ENCODE results near the gene MRPL44.

The MRPL44 gene

DNA sequence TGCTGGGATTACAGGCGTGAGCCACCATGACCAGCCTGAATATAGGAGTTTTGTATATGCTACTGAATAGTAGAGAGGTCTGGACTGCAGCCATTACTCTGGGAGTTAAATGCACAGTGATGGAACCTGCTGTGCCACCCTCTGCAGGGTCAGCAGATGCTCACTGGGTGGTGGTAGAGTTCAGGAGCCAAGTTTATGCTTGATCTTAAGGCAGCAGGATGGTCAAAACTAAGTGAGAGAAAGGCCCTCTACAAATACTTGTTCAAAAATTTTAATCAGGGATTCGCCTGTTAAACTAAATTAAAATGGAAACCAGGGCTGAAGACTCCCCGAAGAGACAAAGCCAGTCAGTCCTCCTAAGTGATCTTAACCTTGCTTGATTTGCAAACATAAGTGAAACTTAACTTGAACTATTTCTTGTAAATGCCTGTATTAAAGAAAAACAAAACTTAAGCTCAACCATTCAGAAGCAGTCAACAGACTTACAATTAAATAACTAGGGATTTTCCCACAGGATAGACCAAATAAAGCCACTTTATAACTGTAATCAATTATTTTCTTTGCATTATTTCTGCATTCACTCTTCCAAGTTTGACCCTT is 7.9 kb upstream of the MRPL44 start:
- Histone ChIP-seq H3K27ac (ENCODE audit: insufficient read depth, low read depth, low read length, poor library complexity, severe bottlenecking) (no peak overlapping the region), H3K4me1 (ENCODE audit: control insufficient read depth, insufficient read depth, low read length) (peaks cover 9% of the 10 kb centered on the region), H3K36me3 (ENCODE audit: control insufficient read depth, insufficient read depth, low read length) (no peaks in the 10 kb centered on the region), H3K27me3 (ENCODE audit: control insufficient read depth, insufficient read depth, low read length, poor library complexity, severe bottlenecking) (no peaks in the 10 kb centered on the region), H3K4me3 (ENCODE audit: insufficient read depth, low read depth, low read length) (no peak overlapping the region), H3K9me3 (ENCODE audit: control insufficient read depth, low read length) (no peaks in the 10 kb centered on the region)
- 88 to 93% methylated on average over 3 of the region's 3 CpGs for WGBS, 2 experiments

DNA sequence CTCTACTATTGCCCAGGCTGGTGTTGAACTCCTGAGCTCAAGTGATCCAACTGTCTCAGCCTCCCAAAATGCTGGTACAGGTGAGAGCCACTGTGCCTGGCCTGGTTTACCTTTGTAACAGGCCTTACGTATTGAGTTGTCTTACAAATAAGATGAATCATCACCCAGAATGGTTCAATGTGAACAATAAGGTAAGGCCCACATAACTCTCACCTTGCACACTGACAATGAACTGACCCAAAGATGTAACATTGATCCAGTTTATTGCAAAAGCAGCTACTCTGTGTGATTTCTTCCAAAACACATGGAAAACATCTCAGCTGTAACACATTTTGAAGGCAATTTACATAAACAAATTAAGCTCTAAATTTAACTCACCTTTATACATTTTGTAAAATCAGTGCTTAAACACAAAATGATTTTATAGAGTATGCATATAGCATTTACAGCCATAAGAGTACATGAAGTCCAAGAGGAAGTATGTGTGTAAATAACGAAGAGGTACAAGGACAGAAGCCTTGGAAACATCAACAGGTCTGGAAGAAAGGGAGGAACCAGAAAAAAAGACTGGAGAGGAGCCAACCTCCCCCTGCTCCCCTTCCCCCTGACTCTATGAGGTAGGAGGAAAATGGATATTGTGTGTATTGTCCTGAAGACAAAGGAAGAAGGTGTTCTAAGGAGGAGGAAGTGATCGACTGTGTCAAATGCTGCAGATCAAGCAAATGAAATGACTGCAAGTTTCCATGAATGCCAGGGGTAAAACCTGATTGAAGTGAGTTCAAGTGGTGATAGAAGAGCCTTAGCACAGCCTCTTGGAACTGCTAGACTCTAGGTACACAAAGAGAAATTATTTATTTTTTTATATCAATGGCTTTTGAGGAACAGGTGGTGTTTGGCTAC is 6.6 kb upstream of the MRPL44 start:
- no peaks in the 10 kb centered on the region for H3K27me3 ChIP-seq (ENCODE audit: control insufficient read depth, insufficient read depth, low read length, poor library complexity, severe bottlenecking)
- H3K4me1 ChIP-seq (ENCODE audit: control insufficient read depth, insufficient read depth, low read length): peaks cover 9% of the 10 kb centered on the region
- WGBS, 2 experiments: 81 to 87% methylated on average over 3 of the region's 3 CpGs
- no peaks in the 10 kb centered on the region for H3K36me3 ChIP-seq (ENCODE audit: control insufficient read depth, insufficient read depth, low read length)
- H3K9me3 ChIP-seq (ENCODE audit: control insufficient read depth, low read length): no peaks in the 10 kb centered on the region
- H3K4me3 ChIP-seq (ENCODE audit: insufficient read depth, low read depth, low read length): no peak overlapping the region
- H3K27ac ChIP-seq (ENCODE audit: insufficient read depth, low read depth, low read length, poor library complexity, severe bottlenecking): no peak overlapping the region

GRCh38 chr2:223952280-223952968 is 4.8 kb upstream of the MRPL44 start:
- Histone ChIP-seq H3K27ac (ENCODE audit: insufficient read depth, low read depth, low read length, poor library complexity, severe bottlenecking) (peak overlapping the region; percentile 92), H3K4me1 (ENCODE audit: control insufficient read depth, insufficient read depth, low read length) (peaks cover 11% of the 10 kb centered on the region), H3K9me3 (ENCODE audit: control insufficient read depth, low read length) (no peaks in the 10 kb centered on the region), H3K36me3 (ENCODE audit: control insufficient read depth, insufficient read depth, low read length) (no peaks in the 10 kb centered on the region), H3K27me3 (ENCODE audit: control insufficient read depth, insufficient read depth, low read length, poor library complexity, severe bottlenecking) (no peaks in the 10 kb centered on the region), H3K4me3 (ENCODE audit: insufficient read depth, low read depth, low read length) (no peak overlapping the region)
- WGBS, 2 experiments: 52 to 59% methylated on average over 6 of the region's 6 CpGs

DNA sequence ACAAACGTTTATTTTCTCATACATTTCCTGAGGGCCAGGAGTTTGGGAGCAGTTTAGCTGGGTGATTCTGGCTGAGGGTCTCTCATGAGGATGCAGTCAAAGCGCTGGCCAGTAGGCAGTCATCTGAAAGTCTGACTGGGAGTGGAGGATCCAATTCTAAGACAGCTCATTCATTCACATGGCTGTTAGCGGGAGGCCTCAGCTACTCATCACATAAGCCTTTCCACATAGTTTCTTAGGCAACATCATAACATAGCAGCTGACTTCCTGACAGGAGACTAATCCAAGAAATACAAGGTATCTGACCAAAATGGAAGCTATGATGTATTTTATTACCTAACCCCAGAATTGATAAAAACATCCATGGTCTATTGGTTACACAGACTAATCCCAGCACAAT is 2.9 kb upstream of the MRPL44 start:
- no peak overlapping the region for H3K27ac ChIP-seq (ENCODE audit: insufficient read depth, low read depth, low read length, poor library complexity, severe bottlenecking)
- no peaks in the 10 kb centered on the region for H3K9me3 ChIP-seq (ENCODE audit: control insufficient read depth, low read length)
- H3K27me3 ChIP-seq (ENCODE audit: control insufficient read depth, insufficient read depth, low read length, poor library complexity, severe bottlenecking): no peaks in the 10 kb centered on the region
- H3K36me3 ChIP-seq (ENCODE audit: control insufficient read depth, insufficient read depth, low read length): no peaks in the 10 kb centered on the region
- WGBS, 2 experiments: 84 to 86% methylated on average over 3 of the region's 3 CpGs
- H3K4me3 ChIP-seq (ENCODE audit: insufficient read depth, low read depth, low read length): no peak overlapping the region
- H3K4me1 ChIP-seq (ENCODE audit: control insufficient read depth, insufficient read depth, low read length): peaks cover 16% of the 10 kb centered on the region

- no peaks in the 10 kb centered on the region for H3K36me3 ChIP-seq (ENCODE audit: control insufficient read depth, insufficient read depth, low read length)
- H3K4me1 ChIP-seq (ENCODE audit: control insufficient read depth, insufficient read depth, low read length): peaks cover 27% of the 10 kb centered on the region
- no peak overlapping the region for H3K27ac ChIP-seq (ENCODE audit: insufficient read depth, low read depth, low read length, poor library complexity, severe bottlenecking)
- WGBS, 2 experiments: 70 to 74% methylated on average over 4 of the region's 4 CpGs
- no peaks in the 10 kb centered on the region for H3K9me3 ChIP-seq (ENCODE audit: control insufficient read depth, low read length)
- no peak overlapping the region for H3K4me3 ChIP-seq (ENCODE audit: insufficient read depth, low read depth, low read length)
- H3K27me3 ChIP-seq (ENCODE audit: control insufficient read depth, insufficient read depth, low read length, poor library complexity, severe bottlenecking): no peaks in the 10 kb centered on the region
These were observed 963 bp upstream of the MRPL44 start for GRCh38 chr2:223956300-223956699.

DNA sequence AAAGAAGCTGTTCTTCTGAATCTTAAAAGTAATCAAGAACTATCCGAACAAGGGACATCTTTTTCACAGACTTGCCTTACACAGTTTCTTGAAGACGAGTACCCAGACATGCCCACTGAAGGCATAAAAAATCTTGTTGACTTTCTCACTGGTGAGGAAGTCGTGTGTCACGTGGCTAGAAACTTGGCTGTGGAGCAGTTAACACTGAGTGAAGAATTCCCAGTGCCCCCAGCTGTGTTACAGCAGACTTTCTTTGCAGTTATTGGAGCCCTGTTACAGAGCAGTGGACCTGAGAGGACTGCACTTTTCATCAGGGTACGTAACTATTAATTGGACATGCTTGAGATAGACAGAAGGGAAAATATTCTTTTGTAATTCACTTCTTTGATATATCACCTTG is 2.4 kb downstream of the MRPL44 start:
- no peaks in the 10 kb centered on the region for H3K9me3 ChIP-seq (ENCODE audit: control insufficient read depth, low read length)
- WGBS, 2 experiments: 88 to 93% methylated on average over 5 of the region's 5 CpGs
- H3K4me1 ChIP-seq (ENCODE audit: control insufficient read depth, insufficient read depth, low read length): peaks cover 23% of the 10 kb centered on the region
- H3K4me3 ChIP-seq (ENCODE audit: insufficient read depth, low read depth, low read length): no peak overlapping the region
- H3K36me3 ChIP-seq (ENCODE audit: control insufficient read depth, insufficient read depth, low read length): peaks cover 5% of the 10 kb centered on the region
- H3K27me3 ChIP-seq (ENCODE audit: control insufficient read depth, insufficient read depth, low read length, poor library complexity, severe bottlenecking): no peaks in the 10 kb centered on the region
- no peak overlapping the region for H3K27ac ChIP-seq (ENCODE audit: insufficient read depth, low read depth, low read length, poor library complexity, severe bottlenecking)

DNA sequence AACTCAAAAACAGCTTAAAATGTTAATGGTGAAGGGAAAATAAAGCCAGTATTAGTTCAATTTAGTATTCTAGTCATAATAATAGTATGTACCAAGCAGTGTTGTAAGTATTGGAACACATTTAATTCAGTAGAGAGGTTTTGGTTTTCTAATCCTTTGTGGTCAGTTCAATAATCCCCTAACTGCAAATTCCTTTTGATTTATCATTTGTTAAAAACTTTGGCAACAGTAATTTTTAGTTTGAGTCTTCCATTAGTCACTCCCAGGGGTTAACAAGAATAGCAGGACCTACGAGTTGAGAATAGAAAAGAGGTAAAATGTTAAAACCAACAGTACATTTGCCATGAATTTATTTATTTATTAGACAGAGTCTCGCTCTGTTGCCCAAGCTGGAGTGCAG is 10.7 kb downstream of the MRPL44 start:
- Histone ChIP-seq H3K4me1 (ENCODE audit: control insufficient read depth, insufficient read depth, low read length) (no peaks in the 10 kb centered on the region), H3K27me3 (ENCODE audit: control insufficient read depth, insufficient read depth, low read length, poor library complexity, severe bottlenecking) (no peaks in the 10 kb centered on the region), H3K27ac (ENCODE audit: insufficient read depth, low read depth, low read length, poor library complexity, severe bottlenecking) (no peak overlapping the region), H3K4me3 (ENCODE audit: insufficient read depth, low read depth, low read length) (no peak overlapping the region), H3K9me3 (ENCODE audit: control insufficient read depth, low read length) (no peaks in the 10 kb centered on the region), H3K36me3 (ENCODE audit: control insufficient read depth, insufficient read depth, low read length) (peaks cover 21% of the 10 kb centered on the region)
- 90 to 100% methylated on average over 1 to 2 of the region's 2 CpGs for WGBS, 2 experiments

GRCh38 chr2:223969315-223969714 is 12.1 kb downstream of the MRPL44 start:
- Histone ChIP-seq H3K4me3 (ENCODE audit: insufficient read depth, low read depth, low read length) (no peak overlapping the region), H3K27ac (ENCODE audit: insufficient read depth, low read depth, low read length, poor library complexity, severe bottlenecking) (no peak overlapping the region), H3K4me1 (ENCODE audit: control insufficient read depth, insufficient read depth, low read length) (no peaks in the 10 kb centered on the region), H3K9me3 (ENCODE audit: control insufficient read depth, low read length) (no peaks in the 10 kb centered on the region), H3K36me3 (ENCODE audit: control insufficient read depth, insufficient read depth, low read length) (peaks cover 16% of the 10 kb centered on the region), H3K27me3 (ENCODE audit: control insufficient read depth, insufficient read depth, low read length, poor library complexity, severe bottlenecking) (no peaks in the 10 kb centered on the region)
- 13% methylated on average over 1 of the region's 3 CpGs; no CpG with 5 or more reads in 1 of the 2 experiments for WGBS, 2 experiments

DNA sequence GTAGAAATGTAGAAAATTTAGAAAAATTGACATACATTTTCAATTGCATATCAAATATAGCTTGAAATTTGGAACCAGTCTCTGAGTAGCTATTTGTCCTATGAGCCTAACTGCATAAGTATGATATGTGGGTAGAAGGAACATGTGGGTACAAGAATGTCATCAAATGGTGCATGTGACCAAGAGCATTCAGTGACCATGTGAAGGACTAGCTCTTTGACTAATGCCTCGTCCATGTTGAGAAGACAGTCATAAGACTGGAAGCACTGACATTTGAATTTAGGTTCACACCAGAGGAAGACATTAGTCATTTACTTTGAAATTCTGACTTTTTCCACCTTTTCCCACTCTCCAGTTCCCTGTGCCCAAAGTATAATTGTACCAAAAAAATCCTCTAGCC is 12.6 kb downstream of the MRPL44 start:
- no peaks in the 10 kb centered on the region for H3K27me3 ChIP-seq (ENCODE audit: control insufficient read depth, insufficient read depth, low read length, poor library complexity, severe bottlenecking)
- no peaks in the 10 kb centered on the region for H3K9me3 ChIP-seq (ENCODE audit: control insufficient read depth, low read length)
- H3K4me3 ChIP-seq (ENCODE audit: insufficient read depth, low read depth, low read length): no peak overlapping the region
- no peaks in the 10 kb centered on the region for H3K4me1 ChIP-seq (ENCODE audit: control insufficient read depth, insufficient read depth, low read length)
- 87 to 89% methylated on average over 1 of the region's 1 CpG for WGBS, 2 experiments
- peaks cover 16% of the 10 kb centered on the region for H3K36me3 ChIP-seq (ENCODE audit: control insufficient read depth, insufficient read depth, low read length)
- no peak overlapping the region for H3K27ac ChIP-seq (ENCODE audit: insufficient read depth, low read depth, low read length, poor library complexity, severe bottlenecking)

Measured in ectodermal cell (in vitro differentiated cells).